HL-60 (cell line): ENCODE data around the gene ETV3L.

Experiments used
- GABPA ChIP-seq: IDR thresholded peaks from 2 replicates; pipeline ENCODE4 v1.6.1; 2012; ENCODE audit warnings: low read depth
- POLR2AphosphoS5 ChIP-seq: IDR thresholded peaks from 2 replicates; pipeline ENCODE4 v1.6.1; 2012; ENCODE audit warnings: low read depth
- SPI1 ChIP-seq: IDR thresholded peaks from 2 replicates; pipeline ENCODE4 v1.6.1; 2012; ENCODE audit warnings: low read depth, mild to moderate bottlenecking, borderline replicate concordance
- TF ChIP-seq, protein P1 (sequence below): IDR thresholded peaks from one replicate; pipeline ENCODE4 v1.5.1; 2011; ENCODE audit warnings: low read length, control low read depth, inconsistent platforms; ENCODE audit not compliant: insufficient read depth
- TF ChIP-seq, protein P2 (sequence below): IDR thresholded peaks from 2 replicates; pipeline ENCODE4 v1.6.1; 2012; ENCODE audit warnings: low read depth; ENCODE audit not compliant: insufficient replicate concordance

DNA sequence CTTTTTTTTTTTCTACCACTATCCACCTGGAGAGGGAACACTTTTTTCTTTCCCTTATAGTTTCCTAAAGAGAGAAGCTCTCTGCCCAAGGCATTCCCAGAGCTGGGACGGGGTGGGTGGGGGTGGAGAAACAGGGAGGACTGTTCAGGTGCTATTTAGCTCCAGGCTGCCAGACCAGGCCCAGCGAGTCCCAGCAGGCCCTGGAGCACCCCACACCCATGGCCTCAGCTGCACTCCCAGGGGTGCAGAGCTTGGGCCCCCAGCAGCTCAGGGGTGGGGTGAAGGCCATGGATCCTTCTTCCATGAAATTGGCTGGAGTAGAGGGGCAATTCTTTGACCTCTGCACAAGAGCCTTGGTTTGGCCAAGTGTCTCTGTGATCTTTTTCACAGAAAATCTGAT is 4.1 kb downstream of the ETV3L start:
- TF ChIP-seq, protein P1, sequence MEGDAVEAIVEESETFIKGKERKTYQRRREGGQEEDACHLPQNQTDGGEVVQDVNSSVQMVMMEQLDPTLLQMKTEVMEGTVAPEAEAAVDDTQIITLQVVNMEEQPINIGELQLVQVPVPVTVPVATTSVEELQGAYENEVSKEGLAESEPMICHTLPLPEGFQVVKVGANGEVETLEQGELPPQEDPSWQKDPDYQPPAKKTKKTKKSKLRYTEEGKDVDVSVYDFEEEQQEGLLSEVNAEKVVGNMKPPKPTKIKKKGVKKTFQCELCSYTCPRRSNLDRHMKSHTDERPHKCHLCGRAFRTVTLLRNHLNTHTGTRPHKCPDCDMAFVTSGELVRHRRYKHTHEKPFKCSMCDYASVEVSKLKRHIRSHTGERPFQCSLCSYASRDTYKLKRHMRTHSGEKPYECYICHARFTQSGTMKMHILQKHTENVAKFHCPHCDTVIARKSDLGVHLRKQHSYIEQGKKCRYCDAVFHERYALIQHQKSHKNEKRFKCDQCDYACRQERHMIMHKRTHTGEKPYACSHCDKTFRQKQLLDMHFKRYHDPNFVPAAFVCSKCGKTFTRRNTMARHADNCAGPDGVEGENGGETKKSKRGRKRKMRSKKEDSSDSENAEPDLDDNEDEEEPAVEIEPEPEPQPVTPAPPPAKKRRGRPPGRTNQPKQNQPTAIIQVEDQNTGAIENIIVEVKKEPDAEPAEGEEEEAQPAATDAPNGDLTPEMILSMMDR = no peak
- TF ChIP-seq POLR2AphosphoS5 (no peak), GABPA (no peak), SPI1 (no peak)
- TF ChIP-seq, protein P2, sequence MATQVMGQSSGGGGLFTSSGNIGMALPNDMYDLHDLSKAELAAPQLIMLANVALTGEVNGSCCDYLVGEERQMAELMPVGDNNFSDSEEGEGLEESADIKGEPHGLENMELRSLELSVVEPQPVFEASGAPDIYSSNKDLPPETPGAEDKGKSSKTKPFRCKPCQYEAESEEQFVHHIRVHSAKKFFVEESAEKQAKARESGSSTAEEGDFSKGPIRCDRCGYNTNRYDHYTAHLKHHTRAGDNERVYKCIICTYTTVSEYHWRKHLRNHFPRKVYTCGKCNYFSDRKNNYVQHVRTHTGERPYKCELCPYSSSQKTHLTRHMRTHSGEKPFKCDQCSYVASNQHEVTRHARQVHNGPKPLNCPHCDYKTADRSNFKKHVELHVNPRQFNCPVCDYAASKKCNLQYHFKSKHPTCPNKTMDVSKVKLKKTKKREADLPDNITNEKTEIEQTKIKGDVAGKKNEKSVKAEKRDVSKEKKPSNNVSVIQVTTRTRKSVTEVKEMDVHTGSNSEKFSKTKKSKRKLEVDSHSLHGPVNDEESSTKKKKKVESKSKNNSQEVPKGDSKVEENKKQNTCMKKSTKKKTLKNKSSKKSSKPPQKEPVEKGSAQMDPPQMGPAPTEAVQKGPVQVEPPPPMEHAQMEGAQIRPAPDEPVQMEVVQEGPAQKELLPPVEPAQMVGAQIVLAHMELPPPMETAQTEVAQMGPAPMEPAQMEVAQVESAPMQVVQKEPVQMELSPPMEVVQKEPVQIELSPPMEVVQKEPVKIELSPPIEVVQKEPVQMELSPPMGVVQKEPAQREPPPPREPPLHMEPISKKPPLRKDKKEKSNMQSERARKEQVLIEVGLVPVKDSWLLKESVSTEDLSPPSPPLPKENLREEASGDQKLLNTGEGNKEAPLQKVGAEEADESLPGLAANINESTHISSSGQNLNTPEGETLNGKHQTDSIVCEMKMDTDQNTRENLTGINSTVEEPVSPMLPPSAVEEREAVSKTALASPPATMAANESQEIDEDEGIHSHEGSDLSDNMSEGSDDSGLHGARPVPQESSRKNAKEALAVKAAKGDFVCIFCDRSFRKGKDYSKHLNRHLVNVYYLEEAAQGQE = no peak
